ENCODE results near the gene KRI1. TPM values are rescaled to one million over a fixed set of nuclear protein-coding genes. Genes with fewer than 3 reads are reported as not detected.
"Not testable (repeated sequence)": the region's sequence is repeated elsewhere in the genome, so short reads cannot be mapped to it uniquely, and the experiment has no call there.

The KRI1 gene
- total RNA-seq, 4 donors from 2014 or later: 16.0 to 28.0 (median 20.1) TPM

GRCh38 chr19:10544753-10545251 is 21.0 kb downstream of the KRI1 start:
- peak overlapping the region in 3 of 4 donors; percentile 81 to 92 (median 92) for H3K27ac ChIP-seq
- H3K4me1 ChIP-seq: peaks cover 0 to 28% (median 8%) of the 10 kb centered on the region in 3 donors
- no peak for ATAC-seq
- no peak for TF ChIP-seq CTCF (IDR thresholded peaks at IDR 0.05)
- TF ChIP-seq POLR2AphosphoS5 (IDR thresholded peaks at IDR 0.05): no peak
- TF ChIP-seq POLR2A (IDR thresholded peaks at IDR 0.05): no peak
- no peak for TF ChIP-seq EP300 (IDR thresholded peaks at IDR 0.05)
- WGBS, 2 donors (ENCODE audit: low coverage in 1 of 2): 15% methylated on average over 4 of the region's 23 CpGs; no CpG with 5 or more reads in 1 of the 2 donors
- H3K4me3 ChIP-seq: peak overlapping the region; percentile 86 to 98
- peaks cover 0 to 39% of the 10 kb centered on the region in 2 donors for H3K36me3 ChIP-seq
- H3K9me3 ChIP-seq: no peaks in the 10 kb centered on the region
- no peaks in the 10 kb centered on the region for H3K27me3 ChIP-seq

- H3K27ac ChIP-seq: peak overlapping the region; percentile 79 to 92 (median 86)
- ATAC-seq: peak; percentile 29
- no CpG with 5 or more reads among the region's 22 CpGs for WGBS, 2 donors (ENCODE audit: low coverage in 1 of 2)
- H3K36me3 ChIP-seq: peaks cover 0 to 34% of the 10 kb centered on the region in 2 donors
- H3K4me3 ChIP-seq: peak overlapping the region; percentile 86 to 98
- no peak for TF ChIP-seq CTCF (IDR thresholded peaks at IDR 0.05)
- TF ChIP-seq EP300 (IDR thresholded peaks at IDR 0.05): no peak
- TF ChIP-seq POLR2AphosphoS5 (IDR thresholded peaks at IDR 0.05): no peak
- no peak for TF ChIP-seq POLR2A (IDR thresholded peaks at IDR 0.05)
- H3K27me3 ChIP-seq: peaks cover 3% of the 10 kb centered on the region
- peaks cover 0 to 28% (median 8%) of the 10 kb centered on the region in 3 donors for H3K4me1 ChIP-seq
- no peaks in the 10 kb centered on the region for H3K9me3 ChIP-seq
Measured at GRCh38 chr19:10544242-10544752, 21.5 kb downstream of the KRI1 start.

GRCh38 chr19:10543420-10544241 is 22.2 kb downstream of the KRI1 start, which contains the start of gene ATG4D:
Gene ATG4D, plus strand, starts transcription at chr19:10543904. Its CDS starts 187 bp downstream, at chr19:10544091.
- TF ChIP-seq EP300 (IDR thresholded peaks at IDR 0.05) (no peak), CTCF (IDR thresholded peaks at IDR 0.05) (peak in 1 of 4 experiments; percentile 25), POLR2A (IDR thresholded peaks at IDR 0.05) (peak; percentile 75 to 91), POLR2AphosphoS5 (IDR thresholded peaks at IDR 0.05) (peak; percentile 86)
- Histone ChIP-seq H3K27ac (peak within 1 kb of the TSS; percentile 79 to 92 (median 86)), H3K4me1 (peaks cover 0 to 28% (median 8%) of the 10 kb centered on the region in 3 donors), H3K27me3 (peaks cover 10% of the 10 kb centered on the region), H3K9me3 (no peaks in the 10 kb centered on the region), H3K36me3 (peaks cover 0 to 27% of the 10 kb centered on the region in 2 donors), H3K4me3 (peak within 1 kb of the TSS; percentile 86 to 98)
- 38% methylated on average over 1 of the region's 79 CpGs; no CpG with 5 or more reads in 1 of the 2 donors for WGBS, 2 donors (ENCODE audit: low coverage in 1 of 2)
- ATAC-seq: peak; percentile 92

GRCh38 chr19:10543059-10543419 is 22.8 kb downstream of the KRI1 start:
- peak overlapping the region; percentile 86 to 98 for H3K4me3 ChIP-seq
- WGBS, 2 donors (ENCODE audit: low coverage in 1 of 2): 26 to 45% methylated on average over 6 to 7 of the region's 8 CpGs
- peaks cover 0 to 21% of the 10 kb centered on the region in 2 donors for H3K36me3 ChIP-seq
- peak overlapping the region in 3 of 4 donors; percentile 81 to 92 (median 92) for H3K27ac ChIP-seq
- peaks cover 16% of the 10 kb centered on the region for H3K27me3 ChIP-seq
- peaks cover 0 to 28% (median 8%) of the 10 kb centered on the region in 3 donors for H3K4me1 ChIP-seq
- H3K9me3 ChIP-seq: no peaks in the 10 kb centered on the region
- no peak for ATAC-seq
- no peak for TF ChIP-seq CTCF (IDR thresholded peaks at IDR 0.05)
- no peak for TF ChIP-seq POLR2AphosphoS5 (IDR thresholded peaks at IDR 0.05)
- TF ChIP-seq POLR2A (IDR thresholded peaks at IDR 0.05): no peak
- no peak for TF ChIP-seq EP300 (IDR thresholded peaks at IDR 0.05)

GRCh38 chr19:10539016-10539415 is 26.8 kb downstream of the KRI1 start:
- 40 to 58% methylated on average over 1 to 5 of the region's 9 CpGs for WGBS, 2 donors (ENCODE audit: low coverage in 1 of 2)
- H3K9me3 ChIP-seq, H3K27ac ChIP-seq, H3K36me3 ChIP-seq, ATAC-seq, H3K4me1 ChIP-seq, H3K4me3 ChIP-seq: not testable (repeated sequence)
- peaks cover 45% of the 10 kb centered on the region for H3K27me3 ChIP-seq

Data from gastroesophageal sphincter (tissue), 4 donors.